Measurements from ENCODE around the gene PPP6R2. TPM values are rescaled to one million over a fixed set of nuclear protein-coding genes. Genes with fewer than 3 reads are reported as not detected.

Gene PPP6R2
- total RNA-seq (2022; extraction: Qiagen RNA extraction) = 9.1 to 14.9 TPM (median 12.3 TPM) in 5 replicates

GRCh38 chr22:50342651-50343540 is at the start of gene PPP6R2:
Gene PPP6R2, plus strand, starts transcription at chr22:50343327. Its CDS starts 50,582 bp downstream, at chr22:50393909.

GRCh38 chr22:50306753-50307749 is 36.1 kb upstream of the PPP6R2 start, which contains the start of gene PLXNB2:
Gene PLXNB2, minus strand, starts transcription at chr22:50307646. Its CDS starts 17,062 bp downstream, at chr22:50290584.

GRCh38 chr22:50326956-50327710 is 16.0 kb upstream of the PPP6R2 start, which contains the start of gene DENND6B:
Gene DENND6B, minus strand, starts transcription at chr22:50327012. Its CDS starts 24 bp downstream, at chr22:50326988.

GRCh38 chr22:50474710-50475651 is 131.9 kb downstream of the PPP6R2 start, which contains the start of gene SBF1:
Gene SBF1, minus strand, starts transcription at chr22:50475035. Its CDS starts 195 bp downstream, at chr22:50474840.

GRCh38 chr22:50481440-50482106 is 138.4 kb downstream of the PPP6R2 start, which contains the start of gene ADM2:
Gene ADM2, plus strand, starts transcription at chr22:50481543. Its CDS starts 305 bp downstream, at chr22:50481848.

GRCh38 chr22:50486561-50487289 is 143.6 kb downstream of the PPP6R2 start, which contains the start of gene MIOX:
Gene MIOX, plus strand, starts transcription at chr22:50486859. Its CDS starts 39 bp downstream, at chr22:50486898.

Other genes starting within 250 kb of the PPP6R2 start
- gene PANX2, start 172.6 kb upstream of the PPP6R2 start, total RNA-seq (2022; extraction: Qiagen RNA extraction) = 5.1 to 7.0 TPM (median 6.5 TPM) in 5 replicates
- gene TRABD, start 157.4 kb upstream of the PPP6R2 start, total RNA-seq (2022; extraction: Qiagen RNA extraction) = 21.9 to 37.7 TPM (median 37.1 TPM) in 5 replicates
- 12.3 to 20.5 TPM (median 20.0 TPM) in 5 replicates for gene SELENOO, start 142.3 kb upstream of the PPP6R2 start, total RNA-seq (2022; extraction: Qiagen RNA extraction)
- 6.1 to 12.0 TPM (median 11.0 TPM) in 5 replicates for gene TUBGCP6, start 98.3 kb upstream of the PPP6R2 start, total RNA-seq (2022; extraction: Qiagen RNA extraction)
- 6.5 to 14.1 TPM (median 12.6 TPM) in 5 replicates for gene HDAC10, start 92.1 kb upstream of the PPP6R2 start, total RNA-seq (2022; extraction: Qiagen RNA extraction)
- 17.2 to 30.4 TPM (median 25.2 TPM) in 5 replicates for gene MAPK12, start 81.6 kb upstream of the PPP6R2 start, total RNA-seq (2022; extraction: Qiagen RNA extraction)
- gene MAPK11, start 72.9 kb upstream of the PPP6R2 start, total RNA-seq (2022; extraction: Qiagen RNA extraction) = 5.2 to 7.7 TPM (median 7.0 TPM) in 5 replicates
- gene PLXNB2, start 35.7 kb upstream of the PPP6R2 start, total RNA-seq (2022; extraction: Qiagen RNA extraction) = 86.0 to 120 TPM (median 115 TPM) in 5 replicates
- 2.4 to 5.1 TPM (median 2.7 TPM) in 5 replicates for gene DENND6B, start 16.3 kb upstream of the PPP6R2 start, total RNA-seq (2022; extraction: Qiagen RNA extraction)
- gene SBF1, start 131.7 kb downstream of the PPP6R2 start, total RNA-seq (2022; extraction: Qiagen RNA extraction) = 16.7 to 25.8 TPM (median 24.6 TPM) in 5 replicates
- gene ADM2, start 138.2 kb downstream of the PPP6R2 start, total RNA-seq (2022; extraction: Qiagen RNA extraction) = 0.44 to 0.68 TPM (median 0.51 TPM) in 5 replicates
- gene MIOX, start 143.5 kb downstream of the PPP6R2 start, total RNA-seq (2022; extraction: Qiagen RNA extraction) = 0.11 TPM in 1 of 5 replicates, not detected in the others
- gene LMF2, start 164.4 kb downstream of the PPP6R2 start, total RNA-seq (2022; extraction: Qiagen RNA extraction) = 33.1 to 55.0 TPM (median 49.4 TPM) in 5 replicates
- gene NCAPH2, start 164.9 kb downstream of the PPP6R2 start, total RNA-seq (2022; extraction: Qiagen RNA extraction) = 30.2 to 41.7 TPM (median 38.7 TPM) in 5 replicates
- gene SCO2, start 182.3 kb downstream of the PPP6R2 start, total RNA-seq (2022; extraction: Qiagen RNA extraction) = 3.8 to 10.3 TPM (median 5.2 TPM) in 5 replicates
- gene TYMP, start 186.7 kb downstream of the PPP6R2 start, total RNA-seq (2022; extraction: Qiagen RNA extraction) = 10.2 to 20.7 TPM (median 19.5 TPM) in 5 replicates
- gene KLHDC7B, start 202.6 kb downstream of the PPP6R2 start, total RNA-seq (2022; extraction: Qiagen RNA extraction) = 0.03 TPM in 2 of 5 replicates, not detected in the others
- gene SYCE3, start 219.6 kb downstream of the PPP6R2 start, total RNA-seq (2022; extraction: Qiagen RNA extraction) = 0.45 TPM in 1 of 5 replicates, not detected in the others
- 9.6 to 15.8 TPM (median 12.3 TPM) in 5 replicates for gene CPT1B, start 235.1 kb downstream of the PPP6R2 start, total RNA-seq (2022; extraction: Qiagen RNA extraction)
- gene CHKB, start 239.5 kb downstream of the PPP6R2 start, total RNA-seq (2022; extraction: Qiagen RNA extraction) = 15.1 to 24.1 TPM (median 18.2 TPM) in 5 replicates